ENCODE results near the gene MAP2. TPM values are rescaled to one million over a fixed set of nuclear protein-coding genes. Genes with fewer than 3 reads are reported as not detected.

The MAP2 gene
- total RNA-seq, 4 donors from 2014 or later, result 18.9 to 36.4 (median 25.3) TPM

DNA sequence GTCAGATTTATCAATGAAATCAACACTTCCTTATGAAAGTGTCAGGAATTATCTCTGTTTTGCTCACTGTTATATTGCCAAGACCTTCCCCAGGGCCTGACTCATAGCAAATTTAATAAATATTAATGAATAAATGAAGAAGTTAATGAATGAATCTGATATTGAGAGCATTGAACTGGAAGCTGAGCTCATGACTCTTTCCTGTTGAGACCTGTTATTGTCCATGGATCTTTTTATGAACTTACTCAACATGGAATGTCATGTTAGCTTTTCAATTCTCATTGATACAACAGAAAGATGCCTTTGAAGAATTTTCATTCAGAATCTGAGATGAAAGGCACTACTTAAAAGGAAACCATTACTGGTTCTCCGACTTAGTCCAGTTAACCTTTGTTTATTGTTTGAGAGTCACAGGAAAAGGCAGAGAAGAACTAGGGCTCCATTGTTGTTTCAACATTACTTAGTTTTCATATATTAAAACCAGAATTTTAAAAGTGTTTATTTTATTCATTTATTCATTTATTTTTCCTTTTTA lies 257.4 kb downstream of the MAP2 start:
- TF ChIP-seq CTCF (IDR thresholded peaks at IDR 0.05), result no peak
- no peak for DNase-seq (ENCODE audit: low spot score)
- ATAC-seq (ENCODE audit: low FRiP score), result no peak

DNA sequence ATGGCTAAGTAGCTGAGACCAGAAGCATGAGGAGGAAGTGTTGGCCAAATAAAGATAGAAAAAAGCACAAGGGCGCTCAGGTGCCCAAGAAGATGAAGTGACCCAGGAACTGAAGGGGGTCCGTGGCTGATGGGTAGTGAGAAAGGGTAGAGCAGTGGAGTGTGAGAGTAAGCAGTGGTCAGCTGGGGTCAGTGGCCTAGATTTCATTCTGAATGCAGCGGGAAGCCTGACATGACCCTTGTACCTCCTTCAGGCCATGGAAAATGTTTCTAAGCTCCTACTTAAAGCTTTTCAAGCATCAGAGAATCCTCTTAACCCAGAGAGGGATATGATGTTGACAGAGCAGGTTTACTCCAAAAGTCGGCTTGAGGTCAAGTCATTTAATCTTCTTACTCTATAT lies 258.8 kb downstream of the MAP2 start:
- DNase-seq (ENCODE audit: low spot score) (no peak), ATAC-seq (ENCODE audit: low FRiP score) (no peak)
- TF ChIP-seq CTCF (IDR thresholded peaks at IDR 0.05), result no peak

DNA sequence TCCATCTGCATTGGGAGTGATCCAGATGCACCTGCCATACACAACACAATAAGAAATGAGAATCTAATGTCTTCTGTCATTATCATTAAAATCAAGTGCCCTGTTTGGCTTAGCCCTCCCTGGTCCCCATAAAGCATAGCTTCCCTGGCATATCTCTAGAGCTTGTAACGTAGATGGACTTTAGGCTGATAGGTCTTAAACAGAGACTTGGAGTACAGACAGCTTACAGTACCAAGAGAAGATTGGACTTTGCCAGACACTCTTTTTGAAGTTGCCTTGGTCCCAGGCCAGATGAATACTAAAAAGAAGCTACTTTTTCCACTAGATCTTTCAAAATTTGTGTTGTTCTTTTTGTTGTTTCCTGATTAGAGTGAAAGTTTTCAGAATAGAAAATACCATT lies 261.5 kb downstream of the MAP2 start:
- TF ChIP-seq CTCF (IDR thresholded peaks at IDR 0.05), result no peak
- DNase-seq (ENCODE audit: low spot score) (no peak), ATAC-seq (ENCODE audit: low FRiP score) (no peak)

DNA sequence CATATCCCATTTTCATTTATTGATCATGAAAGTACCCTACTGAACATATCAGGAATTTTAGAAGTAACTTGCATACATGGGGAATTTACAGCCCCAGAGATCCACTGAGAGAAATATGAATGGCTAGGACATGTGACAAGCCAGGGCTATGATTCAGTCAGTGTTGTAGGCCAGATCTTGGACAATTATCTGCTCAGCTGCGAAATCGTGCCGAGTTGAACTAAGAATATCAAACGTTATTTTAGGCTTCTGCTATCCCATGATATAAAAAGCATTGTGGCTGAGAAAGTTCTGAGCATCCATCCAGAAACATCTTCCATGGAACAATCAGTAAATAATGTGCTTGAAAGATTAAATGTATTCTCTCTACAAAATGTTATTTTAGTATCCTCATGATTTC lies 262.1 kb downstream of the MAP2 start:
- ATAC-seq (ENCODE audit: low FRiP score) (no peak), DNase-seq (ENCODE audit: low spot score) (no peak)
- TF ChIP-seq CTCF (IDR thresholded peaks at IDR 0.05), result no peak

- no peak for TF ChIP-seq CTCF (IDR thresholded peaks at IDR 0.05)
- DNase-seq (ENCODE audit: low spot score) (no peak), ATAC-seq (ENCODE audit: low FRiP score) (no peak)
These were observed 262.6 kb downstream of the MAP2 start for GRCh38 chr2:209686448-209686847.

DNA sequence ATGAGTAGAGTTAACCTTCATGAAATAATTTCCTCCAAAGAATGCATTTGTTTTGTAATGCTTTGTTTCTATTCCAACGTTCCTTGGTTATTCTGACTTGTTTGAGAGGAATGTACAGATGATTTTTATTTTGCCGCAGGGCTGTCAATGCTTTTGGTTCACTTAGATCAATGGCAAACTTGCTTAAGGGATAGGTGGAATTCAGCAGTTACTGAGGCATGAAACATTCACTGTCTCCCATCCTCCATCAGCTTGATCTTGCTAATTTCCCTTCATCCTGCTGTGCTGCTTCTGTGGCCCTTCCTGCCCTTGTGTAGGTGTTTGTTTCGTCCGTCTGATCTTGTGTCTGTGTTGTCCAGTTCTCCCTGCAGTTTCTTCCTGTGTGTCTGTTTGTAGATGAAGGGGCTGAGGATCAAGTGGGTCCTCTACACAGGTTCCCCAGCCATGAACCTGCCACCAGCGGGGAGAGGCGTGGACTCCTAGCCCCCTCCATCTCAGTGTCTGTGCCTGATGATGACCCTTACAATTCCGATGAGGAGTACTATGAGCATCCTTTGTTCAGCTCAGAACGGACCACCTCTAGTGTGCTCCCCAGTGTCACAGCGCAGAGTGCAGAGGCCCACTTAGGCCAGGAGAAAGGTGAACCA lies 263.6 kb downstream of the MAP2 start:
- no peak for ATAC-seq (ENCODE audit: low FRiP score)
- TF ChIP-seq CTCF (IDR thresholded peaks at IDR 0.05), result no peak

GRCh38 chr2:209688385-209688784 lies 264.5 kb downstream of the MAP2 start:
- DNase-seq (ENCODE audit: low spot score), result no peak
- no peak for TF ChIP-seq CTCF (IDR thresholded peaks at IDR 0.05)
- ATAC-seq (ENCODE audit: low FRiP score), result no peak

More for the DNA sequence above, 263.6 kb downstream of the MAP2 start:
- DNase-seq (ENCODE audit: low spot score), result no peak
